CD14-positive monocyte (primary cell): Measurements from ENCODE around the gene SAMSN1. TPM values are rescaled to one million over a fixed set of nuclear protein-coding genes. Genes with fewer than 3 reads are reported as not detected.

Source experiments
- DNase-seq, 3 donors: peaks; one replicate each; pipeline ENCODE4 v3.0.0-alpha.2; 2011 to 2022
- H2AFZ ChIP-seq: 2 replicates; pipeline ENCODE4 v1.6.0; 2012; ENCODE audit warnings: mild to moderate bottlenecking, low read depth, low read length, inconsistent platforms; ENCODE audit not compliant: insufficient read depth, poor library complexity, severe bottlenecking
- H3K27ac ChIP-seq, 2 donors: 1 replicate in 1 of 2; 2 replicates in 1 of 2; pipeline ENCODE4 v1.5.1; 2012 to 2013; ENCODE audit warnings: low read length in 2 of 2, control low read depth in 1 of 2, inconsistent platforms in 1 of 2, low read depth in 1 of 2, mild to moderate bottlenecking in 1 of 2
- H3K27me3 ChIP-seq, 2 donors: one replicate each; pipeline versions ENCODE4 v1.6.0 to v1.6.1; 2011 to 2013; ENCODE audit warnings: low read length in 2 of 2; ENCODE audit not compliant: control insufficient read depth in 2 of 2, insufficient read depth in 2 of 2
- H3K36me3 ChIP-seq, 2 donors: replicated peaks in 1 of 2; 1 replicate in 1 of 2; 2 replicates in 1 of 2; pipeline versions ENCODE4 v1.5.1 to v1.6.1; 2012 to 2013; ENCODE audit warnings: low read length in 2 of 2, control low read depth in 1 of 2, inconsistent platforms in 1 of 2, mild to moderate bottlenecking in 1 of 2; ENCODE audit not compliant: insufficient read depth in 2 of 2, control insufficient read depth in 1 of 2
- H3K4me1 ChIP-seq, 2 donors: 1 replicate in 1 of 2; 2 replicates in 1 of 2; pipeline versions ENCODE4 v1.5.1 to v1.6.1; 2012 to 2013; ENCODE audit warnings: low read length in 2 of 2, control low read depth in 1 of 2, inconsistent platforms in 1 of 2, mild to moderate bottlenecking in 1 of 2, moderate library complexity in 1 of 2; ENCODE audit not compliant: insufficient read depth in 2 of 2, control insufficient read depth in 1 of 2
- H3K4me2 ChIP-seq: replicated peaks from 2 replicates; pipeline ENCODE3; 2012; ENCODE audit warnings: low read length, moderate library complexity, mild to moderate bottlenecking; ENCODE audit not compliant: poor library complexity, severe bottlenecking; ENCODE audit errors: extremely low read depth
- H3K4me3 ChIP-seq, 3 experiments: fragments of 200-600 bp in 1 of 3; sonication (generic) in 1 of 3; replicated peaks in 1 of 3; 1 replicate in 2 of 3; 2 replicates in 1 of 3; pipeline ENCODE4 v1.5.1; 2011 to 2013; ENCODE audit warnings: low read length in 3 of 3, mild to moderate bottlenecking in 3 of 3, control low read depth in 2 of 3, low read depth in 2 of 3, inconsistent platforms in 1 of 3, moderate library complexity in 1 of 3
- H3K79me2 ChIP-seq: 2 replicates; pipeline ENCODE4 v1.6.0; 2012; ENCODE audit warnings: mild to moderate bottlenecking, control low read depth, inconsistent platforms, low read length, moderate library complexity; ENCODE audit not compliant: insufficient read depth
- H3K9ac ChIP-seq: 2 replicates; pipeline ENCODE4 v1.6.0; 2017; ENCODE audit warnings: low read length, mild to moderate bottlenecking; ENCODE audit not compliant: insufficient read depth, poor library complexity, severe bottlenecking
- H3K9me3 ChIP-seq, 2 donors: replicated peaks in 1 of 2; 1 replicate in 1 of 2; 2 replicates in 1 of 2; pipeline versions ENCODE4 v1.5.1 to v1.6.1; 2012 to 2013; ENCODE audit warnings: low read length in 2 of 2, control low read depth in 1 of 2; ENCODE audit not compliant: control insufficient read depth in 1 of 2, insufficient read depth in 1 of 2
- H4K20me1 ChIP-seq: 2 replicates; pipeline ENCODE4 v1.6.0; 2012; ENCODE audit warnings: mild to moderate bottlenecking, low read length, control low read depth, moderate library complexity; ENCODE audit not compliant: insufficient read depth
- H3K27ac Mint-ChIP-seq, 7 donors: one replicate each; pipeline ENCODE4 v1.8.0; 2020; ENCODE audit warnings: mild to moderate bottlenecking in 7 of 7, mixed read lengths in 7 of 7, moderate library complexity in 6 of 7, inconsistent platforms in 2 of 7
- H3K27me3 Mint-ChIP-seq, 3 donors: one replicate each; pipeline ENCODE4 v1.8.0; 2021 to 2022; ENCODE audit warnings: low read depth in 3 of 3, mild to moderate bottlenecking in 3 of 3, mixed read lengths in 3 of 3, moderate library complexity in 3 of 3, inconsistent platforms in 1 of 3
- H3K36me3 Mint-ChIP-seq, 2 donors: one replicate each; pipeline ENCODE4 v1.8.0; 2020; ENCODE audit warnings: mixed read lengths in 2 of 2, inconsistent platforms in 1 of 2, mild to moderate bottlenecking in 1 of 2
- H3K4me1 Mint-ChIP-seq: one replicate; pipeline ENCODE4 v1.8.0; 2020; ENCODE audit warnings: mild to moderate bottlenecking, mixed read lengths
- H3K4me3 Mint-ChIP-seq, 2 donors: one replicate each; pipeline ENCODE4 v1.8.0; 2020; ENCODE audit warnings: mild to moderate bottlenecking in 2 of 2, mixed read lengths in 2 of 2, moderate library complexity in 1 of 2
- H3K9me3 Mint-ChIP-seq, 7 donors: one replicate each; pipeline ENCODE4 v1.8.0; 2020 to 2022; ENCODE audit warnings: mixed read lengths in 7 of 7, mild to moderate bottlenecking in 6 of 7, moderate library complexity in 6 of 7, inconsistent platforms in 2 of 7
- CTCF ChIP-seq: fragments of 200-600 bp; IDR thresholded peaks from one replicate; pipeline ENCODE4 v1.8.0; 2022; ENCODE audit warnings: antibody characterized with exemption, mild to moderate bottlenecking
- WGBS: methylation state at CpG from one replicate; pipeline ENCODE4 v1.1.5; 2013; ENCODE audit warnings: missing lambda C conversion rate; ENCODE audit not compliant: insufficient coverage; 5-methylcytosine and 5-hydroxymethylcytosine counted together
- intact Hi-C, 2 donors: fragments of 100-400 bp; cut with micrococcal nuclease; formaldehyde crosslinking; loops; one replicate each; pipeline versions ENCODE4 v1.15.0 to v1.15.1; 2023
- polyA plus RNA-seq, 3 donors: library from polyadenylated mRNA; depleted of rRNA in 1 of 3; unstranded in 2 of 3; stranded (reverse) in 1 of 3; fragments of 300-500 nt in 2 of 3; fragments of >200 nt in 1 of 3; fragmentation: Illumina TruSeq in 2 of 3; gene quantifications; 1 replicate in 2 of 3; 2 replicates in 1 of 3; pipeline ENCODE4 v1.2.3, GENCODE V29; 2012 to 2021

Gene SAMSN1
- polyA plus RNA-seq, 3 donors = 20.9 to 38.6 (median 31.0) TPM

- H3K79me2 ChIP-seq = no peaks in the 10 kb centered on the region
- no peak overlapping the region for H3K27ac Mint-ChIP-seq
- WGBS = no CpG with 5 or more reads among the region's 2 CpGs
- no peak overlapping the region for H3K27ac ChIP-seq
- peaks cover 25 to 26% of the 10 kb centered on the region in 2 donors for H3K4me1 ChIP-seq
- H3K4me2 ChIP-seq = no peak overlapping the region
- peaks cover 38% of the 10 kb centered on the region for H3K4me1 Mint-ChIP-seq
- H4K20me1 ChIP-seq = no peaks in the 10 kb centered on the region
- H3K9ac ChIP-seq = no peak overlapping the region
- peaks cover 0 to 4% (median 1%) of the 10 kb centered on the region in 7 donors for H3K9me3 Mint-ChIP-seq
- peaks cover 0 to 3% of the 10 kb centered on the region in 2 donors for H3K36me3 Mint-ChIP-seq
- H2AFZ ChIP-seq = no peak overlapping the region
- TF ChIP-seq CTCF = no peak
- DNase-seq = no peak
- H3K27me3 ChIP-seq = no peaks in the 10 kb centered on the region
- H3K27me3 Mint-ChIP-seq = peaks cover 0 to 1% (median 0%) of the 10 kb centered on the region in 3 donors
- no peaks in the 10 kb centered on the region for H3K9me3 ChIP-seq
- no peaks in the 10 kb centered on the region for H3K36me3 ChIP-seq
- H3K4me3 Mint-ChIP-seq = no peak overlapping the region
- intact Hi-C loops = no loop called here
- no peak overlapping the region for H3K4me3 ChIP-seq
These were observed 69.0 kb downstream of the SAMSN1 start for GRCh38 chr21:14477133-14477532.

DNA sequence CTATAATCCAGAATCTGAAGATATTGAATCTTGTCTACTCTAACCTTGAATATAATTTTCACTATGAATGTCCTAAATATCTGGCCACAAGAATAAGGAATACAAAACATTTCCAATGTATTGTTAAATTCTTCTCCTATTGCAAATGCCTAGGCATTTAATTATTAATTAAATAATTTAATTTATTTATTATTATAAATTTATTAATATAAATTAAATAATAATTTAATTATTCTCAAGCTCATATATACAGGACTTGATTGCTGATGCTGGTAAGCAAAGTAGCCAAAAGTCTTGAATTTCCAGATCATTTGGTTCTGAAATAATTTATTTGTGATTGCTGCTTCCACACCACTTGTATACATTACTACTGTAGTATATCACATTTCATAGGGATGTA lies 71.1 kb downstream of the SAMSN1 start:
- H3K36me3 Mint-ChIP-seq = peaks cover 0 to 3% of the 10 kb centered on the region in 2 donors
- Histone ChIP-seq H3K4me2 (no peak overlapping the region), H2AFZ (no peak overlapping the region), H3K9ac (no peak overlapping the region), H4K20me1 (no peaks in the 10 kb centered on the region), H3K9me3 (no peaks in the 10 kb centered on the region), H3K4me3 (no peak overlapping the region), H3K27me3 (no peaks in the 10 kb centered on the region), H3K79me2 (no peaks in the 10 kb centered on the region), H3K27ac (no peak overlapping the region), H3K4me1 (peaks cover 4 to 6% of the 10 kb centered on the region in 2 donors), H3K36me3 (no peaks in the 10 kb centered on the region)
- no peak overlapping the region for H3K4me3 Mint-ChIP-seq
- H3K27ac Mint-ChIP-seq = peak overlapping the region in 1 of 7 donors; percentile 42
- TF ChIP-seq CTCF = no peak
- intact Hi-C loops = no loop called here
- H3K9me3 Mint-ChIP-seq = peaks cover 0 to 4% (median 2%) of the 10 kb centered on the region in 7 donors
- peaks cover 0 to 1% (median 0%) of the 10 kb centered on the region in 3 donors for H3K27me3 Mint-ChIP-seq
- no peak for DNase-seq
- peaks cover 18% of the 10 kb centered on the region for H3K4me1 Mint-ChIP-seq
